ENCODE data around the gene PRDM16. TPM values are rescaled to one million over a fixed set of nuclear protein-coding genes. Genes with fewer than 3 reads are reported as not detected.
A peak's percentile ranks its signal among the peaks of the same experiment; 100 is the strongest.

PRDM16 gene
- total and polyA plus RNA-seq, 4 donors, result 0.05 to 0.67 (median 0.19) TPM

GRCh38 chr1:3453891-3454810, 385.1 kb downstream of the PRDM16 start, which contains the start of gene ARHGEF16:
TSS of gene ARHGEF16 (plus strand) at chr1:3454665. CDS start at chr1:3463085, 8,420 bp downstream.
- H3K27me3 ChIP-seq (ENCODE audit: control insufficient read depth in 4 of 4, insufficient read depth in 4 of 4, low read length in 3 of 4), result peaks cover 0 to 4% (median 1%) of the 10 kb centered on the region in 4 donors
- 5% methylated on average over 84 of the region's 84 CpGs for WGBS
- no peak within 1 kb of the TSS for H3K9ac ChIP-seq (ENCODE audit: low read depth in 1 of 2, low read length in 2 of 2)
- peak; percentile 56 for DNase-seq (ENCODE audit: low spot score)
- H3K36me3 ChIP-seq (ENCODE audit: control insufficient read depth in 4 of 4, insufficient read depth in 3 of 4, low read depth in 1 of 4, low read length in 3 of 4), result no peaks in the 10 kb centered on the region
- peak within 1 kb of the TSS in 2 of 3 donors; percentile 37 to 78 for H3K4me3 ChIP-seq (ENCODE audit: low read depth in 1 of 3, low read length in 3 of 3)
- no peaks in the 10 kb centered on the region for H3K9me3 ChIP-seq (ENCODE audit: control insufficient read depth in 4 of 4, low read length in 3 of 4)
- H3K27ac ChIP-seq (ENCODE audit: low read depth in 1 of 2, low read length in 2 of 2), result no peak within 1 kb of the TSS
- no peak for TF ChIP-seq HNF4A (conservative IDR thresholded peaks at IDR 0.05)
- TF ChIP-seq CTCF (IDR thresholded peaks at IDR 0.05; ENCODE audit: low read depth, low read length, missing input control), result peak; percentile 49
- TF ChIP-seq SP1 (IDR thresholded peaks at IDR 0.05), result peak; percentile 12
- TF ChIP-seq FOXA1 (IDR thresholded peaks at IDR 0.05), result no peak
- TF ChIP-seq JUND (IDR thresholded peaks at IDR 0.05), result no peak
- peak; percentile 19 to 41 for TF ChIP-seq RAD21 (IDR thresholded peaks at IDR 0.05)
- H3K4me1 ChIP-seq (ENCODE audit: control insufficient read depth in 4 of 4, insufficient read depth in 4 of 4, low read length in 3 of 4), result peaks cover 0 to 17% (median 7%) of the 10 kb centered on the region in 4 donors

GRCh38 chr1:3454811-3455618, 386.0 kb downstream of the PRDM16 start:
- Histone ChIP-seq H3K4me3 (ENCODE audit: low read depth in 1 of 3, low read length in 3 of 3) (peak overlapping the region in 2 of 3 donors; percentile 37 to 78), H3K27ac (ENCODE audit: low read depth in 1 of 2, low read length in 2 of 2) (no peak overlapping the region), H3K9me3 (ENCODE audit: control insufficient read depth in 4 of 4, low read length in 3 of 4) (no peaks in the 10 kb centered on the region), H3K27me3 (ENCODE audit: control insufficient read depth in 4 of 4, insufficient read depth in 4 of 4, low read length in 3 of 4) (peaks cover 0 to 4% (median 1%) of the 10 kb centered on the region in 4 donors), H3K9ac (ENCODE audit: low read depth in 1 of 2, low read length in 2 of 2) (no peak overlapping the region), H3K4me1 (ENCODE audit: control insufficient read depth in 4 of 4, insufficient read depth in 4 of 4, low read length in 3 of 4) (peaks cover 1 to 19% (median 7%) of the 10 kb centered on the region in 4 donors), H3K36me3 (ENCODE audit: control insufficient read depth in 4 of 4, insufficient read depth in 3 of 4, low read depth in 1 of 4, low read length in 3 of 4) (no peaks in the 10 kb centered on the region)
- TF ChIP-seq EGR1 (IDR thresholded peaks at IDR 0.05; ENCODE audit: low read depth in 2 of 2) (no peak), GABPA (IDR thresholded peaks at IDR 0.05 in 1 of 2, conservative IDR thresholded peaks at IDR 0.05 in 1 of 2) (no peak), RXRA (IDR thresholded peaks at IDR 0.05) (peak; percentile 11 to 24), SP1 (IDR thresholded peaks at IDR 0.05) (peak; percentile 33), TAF1 (conservative IDR thresholded peaks at IDR 0.05) (no peak), RAD21 (IDR thresholded peaks at IDR 0.05) (no peak), REST (IDR thresholded peaks at IDR 0.05) (no peak), NR2F2 (IDR thresholded peaks at IDR 0.05) (peak; percentile 76), ATF3 (IDR thresholded peaks at IDR 0.05) (no peak)
- WGBS, result 14% methylated on average over 46 of the region's 46 CpGs
- DNase-seq (ENCODE audit: low spot score), result peak; percentile 61
